MM.1S (cell line): Measurements from ENCODE around the gene CALHM2.

Source experiments
- DNase-seq: peaks from one replicate; pipeline ENCODE4 v3.0.0-alpha.2; 2015
- H2AFZ ChIP-seq: fragments of 300-600 bp; sonication (generic); 2 replicates; pipeline ENCODE4 v1.6.0; 2016; ENCODE audit warnings: antibody characterized with exemption, low read length
- H3F3A ChIP-seq: fragments of 300-600 bp; sonication (generic); 2 replicates; pipeline ENCODE4 v1.6.1; 2016; ENCODE audit warnings: mild to moderate bottlenecking, antibody characterized with exemption, low read length, moderate library complexity, mixed read lengths; ENCODE audit not compliant: insufficient read depth
- H3K27ac ChIP-seq: fragments of 300-600 bp; sonication (generic); 2 replicates; pipeline ENCODE4 v1.5.1; 2016; ENCODE audit warnings: mild to moderate bottlenecking, low read length
- H3K27me3 ChIP-seq: fragments of 300-600 bp; sonication (generic); replicated peaks from 2 replicates; pipeline ENCODE4 v1.6.0; 2016; ENCODE audit warnings: low read length; ENCODE audit not compliant: insufficient read depth
- H3K36me3 ChIP-seq: fragments of 300-600 bp; sonication (generic); replicated peaks from 2 replicates; pipeline ENCODE4 v1.6.1; 2016; ENCODE audit warnings: mild to moderate bottlenecking, low read length, mixed read lengths; ENCODE audit not compliant: insufficient read depth
- H3K4me1 ChIP-seq: fragments of 300-600 bp; sonication (generic); 2 replicates; pipeline ENCODE4 v1.6.1; 2016; ENCODE audit warnings: low read length, mixed read lengths
- H3K4me2 ChIP-seq: fragments of 300-600 bp; sonication (generic); 2 replicates; pipeline ENCODE4 v1.6.0; 2016; ENCODE audit warnings: low read depth, low read length
- H3K4me3 ChIP-seq: fragments of 300-600 bp; sonication (generic); 2 replicates; pipeline ENCODE4 v1.5.1; 2016; ENCODE audit warnings: low read length, mixed read lengths
- H3K79me2 ChIP-seq: fragments of 300-600 bp; sonication (generic); 2 replicates; pipeline ENCODE4 v1.6.1; 2016; ENCODE audit warnings: mixed run types, low read length, mixed read lengths
- H3K9ac ChIP-seq: fragments of 300-600 bp; sonication (generic); 2 replicates; pipeline ENCODE4 v1.6.1; 2016; ENCODE audit warnings: low read length, mixed read lengths
- H3K9me2 ChIP-seq: fragments of 300-600 bp; sonication (generic); replicated peaks from 2 replicates; pipeline ENCODE4 v1.6.1; 2016; ENCODE audit warnings: mild to moderate bottlenecking, low read length, mixed read lengths; ENCODE audit not compliant: insufficient read depth
- H3K9me3 ChIP-seq: fragments of 300-600 bp; sonication (generic); replicated peaks from 2 replicates; pipeline ENCODE4 v1.6.1; 2016; ENCODE audit warnings: mild to moderate bottlenecking, low read length, mixed read lengths; ENCODE audit not compliant: insufficient read depth
- H4K20me1 ChIP-seq: fragments of 300-600 bp; sonication (generic); 2 replicates; pipeline ENCODE4 v1.6.1; 2016; ENCODE audit warnings: mild to moderate bottlenecking, low read length, moderate library complexity, mixed read lengths; ENCODE audit not compliant: insufficient read depth
- EZH2 ChIP-seq: fragments of 300-600 bp; sonication (generic); optimal IDR thresholded peaks from 2 replicates; pipeline ENCODE3; 2017; ENCODE audit warnings: low read depth, mild to moderate bottlenecking, antibody characterized with exemption, low read length, mixed read lengths
- EZH2phosphoT487 ChIP-seq: fragments of 300-600 bp; sonication (generic); IDR thresholded peaks from 2 replicates; pipeline ENCODE4 v1.6.1; 2018; ENCODE audit warnings: antibody characterized with exemption, low read length
- TF ChIP-seq, protein P1 (sequence below): fragments of 300-600 bp; sonication (generic); IDR thresholded peaks from 2 replicates; pipeline ENCODE4 v1.5.1; 2016; ENCODE audit warnings: antibody characterized with exemption, low read length, mixed read lengths

Gene CALHM2

DNA sequence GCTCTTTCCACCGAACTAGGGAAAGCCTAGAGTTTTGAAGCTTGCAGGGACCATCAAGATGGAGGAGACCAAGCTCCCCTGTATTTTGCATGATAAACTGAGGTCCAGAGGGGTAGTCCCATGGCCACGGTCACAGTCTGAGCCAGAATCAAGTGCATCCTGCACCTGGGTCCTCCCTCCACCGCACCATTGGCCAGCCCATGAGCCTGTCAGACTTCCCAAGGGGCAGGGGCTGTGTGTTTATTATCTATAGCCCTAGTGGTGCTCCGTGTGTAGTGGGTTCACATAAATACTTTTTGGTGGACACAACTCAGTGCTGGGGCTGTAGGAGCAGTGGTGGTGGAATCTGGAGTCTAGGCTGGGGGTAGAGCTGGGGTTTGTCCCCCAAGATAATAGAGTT lies 23.3 kb upstream of the CALHM2 start:
- Histone ChIP-seq H3K27ac (no peak overlapping the region), H2AFZ (no peak overlapping the region), H4K20me1 (no peaks in the 10 kb centered on the region), H3K9me3 (no peaks in the 10 kb centered on the region), H3K9ac (no peak overlapping the region), H3K79me2 (no peaks in the 10 kb centered on the region), H3K4me3 (no peak overlapping the region), H3K4me1 (peaks cover 32% of the 10 kb centered on the region), H3K36me3 (no peaks in the 10 kb centered on the region), H3F3A (peaks cover 27% of the 10 kb centered on the region), H3K9me2 (no peaks in the 10 kb centered on the region), H3K4me2 (no peak overlapping the region), H3K27me3 (no peaks in the 10 kb centered on the region)
- no peak for DNase-seq
- TF ChIP-seq, protein P1, sequence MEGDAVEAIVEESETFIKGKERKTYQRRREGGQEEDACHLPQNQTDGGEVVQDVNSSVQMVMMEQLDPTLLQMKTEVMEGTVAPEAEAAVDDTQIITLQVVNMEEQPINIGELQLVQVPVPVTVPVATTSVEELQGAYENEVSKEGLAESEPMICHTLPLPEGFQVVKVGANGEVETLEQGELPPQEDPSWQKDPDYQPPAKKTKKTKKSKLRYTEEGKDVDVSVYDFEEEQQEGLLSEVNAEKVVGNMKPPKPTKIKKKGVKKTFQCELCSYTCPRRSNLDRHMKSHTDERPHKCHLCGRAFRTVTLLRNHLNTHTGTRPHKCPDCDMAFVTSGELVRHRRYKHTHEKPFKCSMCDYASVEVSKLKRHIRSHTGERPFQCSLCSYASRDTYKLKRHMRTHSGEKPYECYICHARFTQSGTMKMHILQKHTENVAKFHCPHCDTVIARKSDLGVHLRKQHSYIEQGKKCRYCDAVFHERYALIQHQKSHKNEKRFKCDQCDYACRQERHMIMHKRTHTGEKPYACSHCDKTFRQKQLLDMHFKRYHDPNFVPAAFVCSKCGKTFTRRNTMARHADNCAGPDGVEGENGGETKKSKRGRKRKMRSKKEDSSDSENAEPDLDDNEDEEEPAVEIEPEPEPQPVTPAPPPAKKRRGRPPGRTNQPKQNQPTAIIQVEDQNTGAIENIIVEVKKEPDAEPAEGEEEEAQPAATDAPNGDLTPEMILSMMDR: no peak
- TF ChIP-seq EZH2phosphoT487 (no peak), EZH2 (no peak)

DNA sequence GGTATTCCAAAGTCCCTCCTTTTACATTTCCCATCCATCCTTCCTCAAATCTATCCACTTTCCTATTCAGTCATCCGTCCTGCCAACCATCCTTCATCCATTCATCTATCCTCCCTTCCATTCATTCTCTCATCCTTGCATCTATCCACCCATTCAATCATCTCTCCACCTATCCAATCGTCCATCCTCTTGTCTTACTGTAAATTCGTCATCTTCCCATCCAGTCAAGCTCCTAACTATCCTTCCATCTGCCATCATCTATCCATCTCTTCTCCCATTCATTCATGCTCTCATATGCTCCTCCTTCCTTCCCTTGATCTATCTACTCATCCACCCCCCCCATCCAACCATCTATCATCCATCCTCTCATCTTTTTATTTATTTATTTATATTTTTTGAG lies 21.9 kb upstream of the CALHM2 start:
- H3K27me3 ChIP-seq: no peaks in the 10 kb centered on the region
- no peaks in the 10 kb centered on the region for H3K79me2 ChIP-seq
- H3K9me3 ChIP-seq: no peaks in the 10 kb centered on the region
- DNase-seq: no peak
- H4K20me1 ChIP-seq: no peaks in the 10 kb centered on the region
- no peak overlapping the region for H3K27ac ChIP-seq
- peaks cover 33% of the 10 kb centered on the region for H3K4me1 ChIP-seq
- H3K4me3 ChIP-seq: no peak overlapping the region
- TF ChIP-seq EZH2 (no peak), EZH2phosphoT487 (no peak)
- TF ChIP-seq, protein P1: no peak
- peaks cover 28% of the 10 kb centered on the region for H3F3A ChIP-seq
- H2AFZ ChIP-seq: no peak overlapping the region
- no peaks in the 10 kb centered on the region for H3K9me2 ChIP-seq
- no peak overlapping the region for H3K4me2 ChIP-seq
- H3K9ac ChIP-seq: no peak overlapping the region
- H3K36me3 ChIP-seq: no peaks in the 10 kb centered on the region

DNA sequence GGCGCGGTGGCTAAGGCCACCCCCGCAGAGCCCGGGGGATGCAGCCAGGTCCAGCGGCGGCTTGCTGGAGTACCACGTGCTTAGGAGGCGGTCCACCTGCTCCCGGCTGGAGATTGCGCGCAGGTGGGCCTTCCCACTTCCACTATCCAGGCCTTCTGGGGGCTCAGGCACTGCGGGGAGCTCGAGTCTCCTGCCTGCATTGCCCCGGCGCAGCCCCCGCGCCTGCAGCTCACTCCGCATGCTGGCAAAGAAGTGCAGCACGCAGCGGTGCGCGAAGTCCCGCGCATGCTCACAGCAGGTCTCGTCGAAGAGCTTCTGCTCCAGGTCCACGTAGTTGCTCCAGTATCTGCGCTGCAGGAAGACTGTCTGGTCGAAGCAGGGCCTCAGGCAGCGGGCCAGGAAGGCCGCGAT lies 21.1 kb upstream of the CALHM2 start:
- Histone ChIP-seq H2AFZ (no peak overlapping the region), H3F3A (peaks cover 28% of the 10 kb centered on the region), H3K9me3 (no peaks in the 10 kb centered on the region), H3K79me2 (no peaks in the 10 kb centered on the region), H3K27me3 (no peaks in the 10 kb centered on the region), H3K4me2 (no peak overlapping the region), H3K4me1 (peaks cover 33% of the 10 kb centered on the region), H3K27ac (peak overlapping the region; percentile 93; the same call in 1 of the 2 replicates), H3K36me3 (no peaks in the 10 kb centered on the region), H3K9ac (no peak overlapping the region), H4K20me1 (no peaks in the 10 kb centered on the region), H3K9me2 (no peaks in the 10 kb centered on the region), H3K4me3 (no peak overlapping the region)
- TF ChIP-seq, protein P1: no peak
- TF ChIP-seq EZH2: no peak
- TF ChIP-seq EZH2phosphoT487: no peak
- no peak for DNase-seq
